Muscle layer of duodenum (tissue), 2 donors: ENCODE results near the gene GVQW3.

Experiments used
- H3K27ac ChIP-seq: one replicate; pipeline ENCODE4 v1.7.0; 2013; ENCODE audit warnings: mild to moderate bottlenecking, low read length
- H3K27me3 ChIP-seq: one replicate; pipeline ENCODE4 v1.7.0; 2013; ENCODE audit warnings: low read depth, mild to moderate bottlenecking, control low read depth, low read length
- H3K36me3 ChIP-seq, 2 donors: one replicate each; pipeline ENCODE4 v1.7.0; 2013; ENCODE audit warnings: low read length in 2 of 2, control low read depth in 1 of 2, mild to moderate bottlenecking in 1 of 2; ENCODE audit not compliant: insufficient read depth in 2 of 2, control insufficient read depth in 1 of 2
- H3K4me1 ChIP-seq, 2 donors: one replicate each; pipeline ENCODE4 v1.7.0; 2013; ENCODE audit warnings: low read length in 2 of 2, mild to moderate bottlenecking in 2 of 2, control low read depth in 1 of 2, moderate library complexity in 1 of 2; ENCODE audit not compliant: insufficient read depth in 2 of 2, control insufficient read depth in 1 of 2
- H3K4me3 ChIP-seq, 2 donors: one replicate each; pipeline ENCODE4 v1.7.0; 2013; ENCODE audit warnings: low read length in 2 of 2, low read depth in 1 of 2, mild to moderate bottlenecking in 1 of 2
- H3K9me3 ChIP-seq, 2 donors: one replicate each; pipeline ENCODE4 v1.7.0; 2013; ENCODE audit warnings: low read length in 2 of 2, control low read depth in 1 of 2, mild to moderate bottlenecking in 1 of 2; ENCODE audit not compliant: control insufficient read depth in 1 of 2
- donor health status: healthy.

Gene GVQW3

DNA sequence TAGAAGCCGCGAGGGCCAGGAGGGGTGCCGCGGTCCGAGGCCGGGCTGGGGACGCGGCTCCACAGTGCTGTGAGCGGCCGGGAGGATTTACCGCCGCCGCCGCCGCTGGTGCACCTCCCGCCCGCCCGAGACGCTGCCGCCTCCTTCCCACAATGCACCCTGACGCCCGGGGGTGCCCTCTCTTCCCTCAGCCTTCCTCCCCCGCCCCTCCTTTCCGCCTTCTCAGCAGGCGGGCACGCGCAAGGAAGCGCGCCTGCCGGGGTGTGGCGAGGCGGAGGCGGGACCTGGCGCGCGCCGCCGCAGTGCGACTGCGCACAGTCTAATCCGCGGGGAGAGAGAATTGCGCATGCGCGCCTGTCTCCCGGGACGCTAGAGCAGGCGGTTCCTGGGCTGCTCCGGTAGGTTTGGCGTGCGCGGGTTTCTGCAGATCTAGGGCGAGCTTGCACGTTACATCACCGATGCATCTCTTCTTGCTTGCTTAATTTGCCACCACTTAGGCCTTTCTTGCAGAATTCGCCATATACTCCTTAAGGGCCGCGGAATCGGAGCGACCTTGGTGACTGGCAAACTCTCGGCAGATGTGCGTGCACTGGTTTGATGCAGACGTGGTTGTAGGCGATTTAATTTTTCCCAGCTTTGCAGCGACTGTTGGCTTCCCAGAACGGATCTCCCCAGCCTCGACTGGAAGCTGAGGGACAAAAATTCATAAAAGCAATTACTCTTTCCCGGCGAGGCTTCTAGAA is at the start of gene GVQW3, which contains the start of gene THAP12:
Gene GVQW3 (plus strand): TSS at position 347 of the 743 bp plus-strand sequence. CDS start 506 bp downstream, outside the sequence.
Gene THAP12 (minus strand): TSS at position 156 of the 743 bp plus-strand sequence. CDS start 296 bp downstream, outside the sequence.
- Histone ChIP-seq H3K9me3 (no peaks in the 10 kb centered on the region), H3K4me3 (peak within 1 kb of the TSS; percentile 91 to 95), H3K4me1 (peaks cover 11 to 35% of the 10 kb centered on the region in 2 donors), H3K36me3 (peaks cover 0 to 5% of the 10 kb centered on the region in 2 donors), H3K27me3 (no peaks in the 10 kb centered on the region), H3K27ac (peak within 1 kb of the TSS; percentile 41)

DNA sequence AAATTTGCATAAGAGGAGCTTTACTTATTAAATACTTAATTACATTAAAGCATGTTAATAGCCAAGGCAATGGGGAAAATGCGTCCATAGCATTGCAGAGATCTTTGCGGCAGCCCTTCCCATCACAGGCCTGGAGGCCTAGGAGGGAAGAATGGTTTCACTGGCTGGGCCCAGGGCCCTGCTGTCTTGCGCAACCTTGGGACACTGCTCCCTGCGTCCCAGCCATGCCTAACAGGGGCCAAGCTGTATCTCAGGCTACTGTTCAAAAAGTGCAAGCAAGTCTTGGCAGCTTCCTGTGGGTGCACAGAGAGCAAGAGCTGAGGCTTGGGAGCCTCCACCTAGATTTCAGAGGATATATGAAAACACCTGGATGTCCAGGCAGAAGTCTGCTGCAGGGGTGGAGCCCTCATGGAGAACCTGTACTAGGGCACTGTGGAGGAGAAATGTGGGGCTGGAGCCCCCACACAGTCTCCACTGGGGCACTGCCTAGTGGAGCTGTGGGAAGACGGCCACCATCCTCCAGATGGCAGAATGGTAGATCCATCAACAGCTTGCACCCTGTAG is 46.2 kb upstream of the GVQW3 start:
- Histone ChIP-seq H3K9me3 (no peaks in the 10 kb centered on the region), H3K27me3 (no peaks in the 10 kb centered on the region), H3K4me1 (no peaks in the 10 kb centered on the region), H3K27ac (no peak overlapping the region), H3K36me3 (no peaks in the 10 kb centered on the region), H3K4me3 (no peak overlapping the region)

DNA sequence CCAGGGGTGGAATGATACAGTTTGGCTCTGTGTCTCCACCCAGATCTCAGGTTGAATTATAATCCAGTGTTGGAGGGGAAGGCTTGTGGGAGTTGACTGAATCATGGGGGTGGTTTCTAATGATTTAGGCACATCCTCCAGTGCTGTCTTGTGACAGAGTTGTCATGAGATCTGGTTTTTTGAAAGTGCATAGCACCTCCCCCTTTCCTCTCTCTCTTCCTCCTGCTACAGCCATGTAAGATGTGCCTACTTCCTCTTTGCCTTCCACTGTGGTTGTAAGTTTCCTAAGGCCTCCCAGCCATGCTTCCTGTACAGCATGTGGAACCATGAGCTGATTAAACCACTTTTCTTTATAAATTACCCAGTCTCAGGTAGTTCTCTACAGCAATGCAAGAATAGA is 45.3 kb upstream of the GVQW3 start:
- H3K27me3 ChIP-seq, result no peaks in the 10 kb centered on the region
- H3K36me3 ChIP-seq, result no peaks in the 10 kb centered on the region
- H3K4me1 ChIP-seq, result no peaks in the 10 kb centered on the region
- H3K4me3 ChIP-seq, result no peak overlapping the region
- no peaks in the 10 kb centered on the region for H3K9me3 ChIP-seq
- H3K27ac ChIP-seq, result no peak overlapping the region

DNA sequence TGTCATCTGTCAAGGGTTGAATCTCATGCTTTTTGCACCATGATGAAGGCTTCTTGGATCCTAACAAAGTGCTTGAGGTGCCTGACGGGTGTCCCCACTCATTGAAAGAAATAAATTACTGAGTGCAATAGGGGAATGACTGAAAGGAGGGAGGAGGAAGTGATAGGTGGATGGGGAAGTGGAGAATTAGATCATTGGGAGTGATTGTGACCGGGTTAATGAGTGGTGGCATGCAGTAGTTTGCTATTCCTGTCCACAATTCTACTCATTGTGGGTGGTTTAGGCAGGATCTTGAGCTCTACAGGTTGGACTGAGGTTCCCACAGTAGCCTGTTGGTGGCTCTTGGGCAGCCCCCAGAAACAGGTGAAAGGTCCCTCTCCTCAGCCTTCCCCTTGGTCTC is 44.5 kb upstream of the GVQW3 start:
- H3K36me3 ChIP-seq, result no peaks in the 10 kb centered on the region
- H3K9me3 ChIP-seq, result no peaks in the 10 kb centered on the region
- no peak overlapping the region for H3K4me3 ChIP-seq
- no peaks in the 10 kb centered on the region for H3K27me3 ChIP-seq
- no peak overlapping the region for H3K27ac ChIP-seq
- no peaks in the 10 kb centered on the region for H3K4me1 ChIP-seq

- H3K36me3 ChIP-seq, result no peaks in the 10 kb centered on the region
- no peaks in the 10 kb centered on the region for H3K9me3 ChIP-seq
- H3K4me3 ChIP-seq, result no peak overlapping the region
- H3K27ac ChIP-seq, result no peak overlapping the region
- H3K4me1 ChIP-seq, result no peaks in the 10 kb centered on the region
- no peaks in the 10 kb centered on the region for H3K27me3 ChIP-seq
Measured at GRCh38 chr11:76337469-76337868, 43.7 kb upstream of the GVQW3 start.

DNA sequence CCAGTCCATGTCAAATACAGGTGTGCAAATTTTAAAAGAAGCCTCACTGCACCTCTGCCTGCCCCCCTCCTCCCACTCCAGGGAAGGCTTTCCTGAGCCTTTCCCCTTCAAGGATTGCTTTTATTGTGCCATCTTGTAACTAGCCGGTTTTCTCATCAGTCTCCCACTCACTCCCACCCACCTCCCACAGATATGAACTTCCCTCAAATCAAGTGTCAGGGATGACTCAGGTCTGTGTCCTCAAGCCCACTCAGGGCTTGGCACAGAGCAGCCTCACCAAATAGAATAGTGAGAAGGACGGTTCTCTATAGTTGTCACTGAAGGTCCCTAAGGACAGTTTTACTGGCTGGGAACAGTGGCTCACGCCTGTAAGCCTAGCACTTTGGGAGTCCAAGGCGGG is 43.2 kb upstream of the GVQW3 start:
- no peak overlapping the region for H3K27ac ChIP-seq
- no peaks in the 10 kb centered on the region for H3K36me3 ChIP-seq
- H3K4me3 ChIP-seq, result no peak overlapping the region
- H3K9me3 ChIP-seq, result no peaks in the 10 kb centered on the region
- no peaks in the 10 kb centered on the region for H3K27me3 ChIP-seq
- H3K4me1 ChIP-seq, result no peaks in the 10 kb centered on the region

GRCh38 chr11:76339221-76339620 is 41.9 kb upstream of the GVQW3 start:
- Histone ChIP-seq H3K4me1 (no peaks in the 10 kb centered on the region), H3K27me3 (no peaks in the 10 kb centered on the region), H3K27ac (no peak overlapping the region), H3K36me3 (no peaks in the 10 kb centered on the region), H3K9me3 (no peaks in the 10 kb centered on the region), H3K4me3 (no peak overlapping the region)

DNA sequence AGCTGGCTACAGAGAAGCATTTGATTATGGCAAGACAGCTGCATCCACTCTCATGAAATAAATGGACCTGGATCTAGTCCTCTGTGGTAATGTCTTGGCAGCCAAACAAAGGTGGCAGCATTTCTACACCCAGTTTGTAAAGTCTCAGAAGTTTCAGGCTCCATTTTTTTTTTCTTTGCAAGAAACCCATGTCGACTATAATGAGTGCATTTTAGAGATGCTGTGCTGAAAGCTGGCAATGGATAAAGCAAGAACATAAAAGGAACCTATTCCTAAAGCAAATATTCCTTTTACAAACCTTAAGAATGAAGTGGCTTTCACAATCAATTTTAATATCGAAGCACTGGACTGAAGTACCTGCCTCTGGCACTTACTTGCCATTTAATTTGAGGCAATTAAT is 33.7 kb upstream of the GVQW3 start:
- Histone ChIP-seq H3K9me3 (no peaks in the 10 kb centered on the region), H3K4me3 (no peak overlapping the region), H3K4me1 (no peaks in the 10 kb centered on the region)

GRCh38 chr11:76348348-76348747 is 32.8 kb upstream of the GVQW3 start:
- H3K36me3 ChIP-seq, result peaks cover 5 to 6% of the 10 kb centered on the region in 2 donors
- H3K9me3 ChIP-seq, result no peaks in the 10 kb centered on the region
- no peak overlapping the region for H3K27ac ChIP-seq
- H3K4me3 ChIP-seq, result no peak overlapping the region
- H3K27me3 ChIP-seq, result no peaks in the 10 kb centered on the region
- no peaks in the 10 kb centered on the region for H3K4me1 ChIP-seq

More for the DNA sequence above, 33.7 kb upstream of the GVQW3 start:
- Histone ChIP-seq H3K36me3 (no peaks in the 10 kb centered on the region), H3K27ac (no peak overlapping the region), H3K27me3 (no peaks in the 10 kb centered on the region)

DNA sequence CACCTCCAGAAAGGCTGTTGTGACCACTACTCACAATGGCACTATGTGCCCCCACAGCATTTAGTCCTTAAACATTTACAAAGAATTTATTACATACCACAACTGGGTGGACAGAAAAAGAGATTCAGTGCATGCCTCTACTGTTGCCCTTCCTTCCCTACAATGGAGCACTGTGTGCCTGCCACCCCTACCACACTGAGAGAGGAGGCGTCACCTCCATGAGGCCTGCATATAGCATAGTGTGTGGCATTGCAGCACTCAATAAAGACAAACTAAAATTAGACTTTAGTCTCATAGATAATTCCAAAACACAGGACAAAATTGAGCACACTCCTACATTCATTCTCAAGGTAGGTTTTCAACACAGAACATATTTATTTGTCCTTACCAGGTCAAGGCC is 26.0 kb upstream of the GVQW3 start:
- peaks cover 25 to 27% of the 10 kb centered on the region in 2 donors for H3K36me3 ChIP-seq
- no peak overlapping the region for H3K4me3 ChIP-seq
- H3K4me1 ChIP-seq, result no peaks in the 10 kb centered on the region
- H3K9me3 ChIP-seq, result peaks cover 5 to 8% of the 10 kb centered on the region in 2 donors
- H3K27me3 ChIP-seq, result no peaks in the 10 kb centered on the region
- no peak overlapping the region for H3K27ac ChIP-seq

DNA sequence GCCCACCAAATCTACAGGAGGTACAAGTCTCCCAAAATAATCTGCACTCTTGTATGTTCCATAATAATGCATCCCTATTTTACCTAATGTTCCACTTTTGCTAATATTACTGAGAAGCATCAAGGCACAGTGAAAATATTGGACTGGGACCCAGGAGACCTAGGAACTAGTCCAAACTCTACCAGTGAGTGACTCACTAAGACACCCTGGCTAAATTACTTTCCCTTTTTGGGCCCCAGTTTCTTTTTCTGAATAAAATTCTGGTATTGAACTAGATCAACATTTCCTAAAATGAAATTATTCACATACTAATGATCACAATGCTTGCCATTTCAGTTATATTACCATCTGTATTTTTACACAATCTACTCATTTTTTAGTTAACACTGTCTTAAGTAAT is 19.7 kb upstream of the GVQW3 start:
- Histone ChIP-seq H3K36me3 (peaks cover 2 to 6% of the 10 kb centered on the region in 2 donors), H3K27me3 (no peaks in the 10 kb centered on the region), H3K9me3 (no peaks in the 10 kb centered on the region), H3K27ac (no peak overlapping the region), H3K4me1 (peaks cover 0 to 8% of the 10 kb centered on the region in 2 donors), H3K4me3 (no peak overlapping the region)
